Measurements from ENCODE around the gene CMSS1. TPM values are rescaled to one million over a fixed set of nuclear protein-coding genes. Genes with fewer than 3 reads are reported as not detected.

The CMSS1 gene
- total and polyA plus RNA-seq, 2 of the 13 experiments (the other 11 are each of a cell fraction or from before 2014, with no cell fraction given), result 6.4 to 48.7 TPM

DNA sequence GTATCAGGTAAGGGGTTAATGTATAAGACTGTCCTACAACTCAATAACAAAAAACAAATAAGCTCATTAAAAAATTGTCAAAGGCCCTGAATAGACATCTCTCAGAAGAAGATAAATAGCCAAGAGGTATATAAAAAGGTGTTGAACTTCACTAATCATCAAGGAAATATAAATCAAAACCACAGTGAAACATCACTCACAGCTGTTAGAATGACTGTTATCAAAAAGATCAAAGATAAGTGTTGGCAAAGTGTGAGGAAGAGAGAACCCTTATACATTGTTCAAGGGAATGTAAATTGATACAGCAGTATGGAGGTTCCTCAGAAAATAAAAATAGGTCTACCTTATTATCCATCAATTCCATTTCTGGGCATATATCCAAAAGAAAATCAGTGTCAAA, 201.1 kb downstream of the CMSS1 start:
- Histone ChIP-seq H4K20me1 (ENCODE audit: insufficient read depth, low read length) (no peaks in the 10 kb centered on the region), H3K79me2 (ENCODE audit: insufficient read depth, low read length) (no peaks in the 10 kb centered on the region), H3K4me1 (ENCODE audit: insufficient read depth, low read length) (peaks cover 16% of the 10 kb centered on the region), H3K9me3 (ENCODE audit: low read length) (0 out of 2 replicates have a peak, but pooled peaks cover 4% of the 10 kb centered on the region), H3K4me3 (replicated peaks in 1 of 3; ENCODE audit: insufficient read depth in 1 of 3, low read depth in 2 of 3, low read length in 3 of 3) (no peak overlapping the region), H3K27me3 (ENCODE audit: control insufficient read depth in 1 of 2, insufficient read depth in 2 of 2, low read length in 2 of 2) (no peaks in the 10 kb centered on the region), H3K4me2 (ENCODE audit: low read depth, low read length) (no peak overlapping the region), H3K36me3 (replicated peaks in 1 of 2; ENCODE audit: control insufficient read depth in 1 of 2, insufficient read depth in 2 of 2, low read length in 2 of 2) (no peaks in the 10 kb centered on the region), H3K27ac (ENCODE audit: extremely low read length, insufficient read depth, low read length) (no peak overlapping the region), H3K9ac (ENCODE audit: insufficient read depth, low read depth, low read length) (no peak overlapping the region), H2AFZ (ENCODE audit: low read length) (no peak overlapping the region)
- ChIA-PET CTCF (ENCODE audit: low intra/inter-chr PET ratio, low total read pairs) (no interaction called here), POLR2A (no interaction called here)
- ATAC-seq (no peak), FAIRE-seq (no peak), DNase-seq (ENCODE audit: low spot score) (no peak)
- TF ChIP-seq ZNF101 (CRISPR knock-in tag; IDR thresholded peaks at IDR 0.05; ENCODE audit: borderline replicate concordance, low read depth) (no peak), MAFK (conservative IDR thresholded peaks at IDR 0.05 in 1 of 2, IDR thresholded peaks at IDR 0.05 in 1 of 2; ENCODE audit: low read length in 2 of 2) (no peak), ZNF7 (CRISPR knock-in tag; IDR thresholded peaks at IDR 0.05) (no peak), TEAD3 (CRISPR knock-in tag; optimal IDR thresholded peaks at IDR 0.05; ENCODE audit: borderline replicate concordance) (no peak), MAFG (CRISPR knock-in tag; IDR thresholded peaks at IDR 0.05) (no peak), ZNF292 (CRISPR knock-in tag; IDR thresholded peaks at IDR 0.05; ENCODE audit: borderline replicate concordance, low read depth) (no peak), ETV5 (CRISPR knock-in tag; IDR thresholded peaks at IDR 0.05; ENCODE audit: borderline replicate concordance) (no peak), RARG (CRISPR knock-in tag; IDR thresholded peaks at IDR 0.05; ENCODE audit: low read depth) (no peak)
- BruUV-seq (replicated peaks), result no TSS peak
- intact Hi-C loops (cut with micrococcal nuclease; ENCODE audit: unreplicated experiment), result no loop called here
- in situ Hi-C loops (cut with HindIII; ENCODE audit: extremely low pct_ligation_motif_present, low pct_unique_long_range_greater_than_20kb), result no loop called here

DNA sequence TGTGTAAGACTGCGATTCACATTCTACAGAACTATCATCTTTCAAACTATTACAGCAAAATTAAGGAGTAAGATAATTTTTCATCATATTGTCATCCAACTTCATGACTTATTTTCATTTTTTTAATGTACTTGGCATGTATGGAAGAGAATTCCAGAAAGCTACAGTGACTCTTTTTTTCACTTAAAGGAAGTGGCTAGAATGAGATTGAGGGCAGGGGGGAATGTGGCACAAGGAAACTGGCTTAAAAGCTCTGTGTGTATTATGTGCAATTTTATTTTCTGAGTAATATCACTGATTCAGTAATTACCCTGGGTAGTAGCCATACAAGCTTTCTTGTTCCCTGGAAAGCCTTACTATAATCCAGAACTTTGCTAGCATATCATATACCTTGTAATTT, 202.1 kb downstream of the CMSS1 start:
- H3K4me2 ChIP-seq (ENCODE audit: low read depth, low read length), result no peak overlapping the region
- no peak overlapping the region for H3K4me3 ChIP-seq (replicated peaks in 1 of 3; ENCODE audit: insufficient read depth in 1 of 3, low read depth in 2 of 3, low read length in 3 of 3)
- no peaks in the 10 kb centered on the region for H3K36me3 ChIP-seq (replicated peaks in 1 of 2; ENCODE audit: control insufficient read depth in 1 of 2, insufficient read depth in 2 of 2, low read length in 2 of 2)
- FAIRE-seq, result no peak
- peaks cover 25% of the 10 kb centered on the region for H3K4me1 ChIP-seq (ENCODE audit: insufficient read depth, low read length)
- TF ChIP-seq RBFOX2 (IDR thresholded peaks at IDR 0.05; ENCODE audit: low read depth, low read length), result no peak
- intact Hi-C loops (cut with micrococcal nuclease; ENCODE audit: unreplicated experiment) (no loop called here), in situ Hi-C loops (cut with HindIII; ENCODE audit: extremely low pct_ligation_motif_present, low pct_unique_long_range_greater_than_20kb) (no loop called here)
- no peaks in the 10 kb centered on the region for H3K79me2 ChIP-seq (ENCODE audit: insufficient read depth, low read length)
- no peak for ATAC-seq
- H3K27ac ChIP-seq (ENCODE audit: extremely low read length, insufficient read depth, low read length), result no peak overlapping the region
- no TSS peak for BruUV-seq (replicated peaks)
- CTCF ChIA-PET (ENCODE audit: low intra/inter-chr PET ratio, low total read pairs), result no interaction called here
- no peaks in the 10 kb centered on the region for H3K27me3 ChIP-seq (ENCODE audit: control insufficient read depth in 1 of 2, insufficient read depth in 2 of 2, low read length in 2 of 2)
- no peak overlapping the region for H2AFZ ChIP-seq (ENCODE audit: low read length)
- H3K9me3 ChIP-seq (ENCODE audit: low read length), result 0 out of 2 replicates have a peak, but pooled peaks cover 4% of the 10 kb centered on the region
- POLR2A ChIA-PET, result no interaction called here
- 90% methylated on average over 1 of the region's 1 CpG for WGBS (ENCODE audit: low lambda C conversion rate)
- no peak overlapping the region for H3K9ac ChIP-seq (ENCODE audit: insufficient read depth, low read depth, low read length)
- H4K20me1 ChIP-seq (ENCODE audit: insufficient read depth, low read length), result no peaks in the 10 kb centered on the region
- DNase-seq (ENCODE audit: low spot score), result no peak

All from HepG2 (cell line).